HG03045 (cell line): ENCODE measurements around the gene TLCD3B.

ENCODE experiments used
- ATAC-seq: cut with Tn5 transposase; IDR thresholded peaks from one replicate; pipeline ENCODE4 v1.9.1; 2021; ENCODE audit warnings: mild to moderate bottlenecking, moderate library complexity; ENCODE audit not compliant: unreplicated experiment

TLCD3B gene

GRCh38 chr16:29975134-29975538 is 55.9 kb downstream of the TLCD3B start:
- no peak for ATAC-seq
